Osteoblast (primary cell): ENCODE data around the gene VSTM2L. TPM values are rescaled to one million over a fixed set of nuclear protein-coding genes. Genes with fewer than 3 reads are reported as not detected.
A peak's percentile ranks its signal among the peaks of the same experiment; 100 is the strongest.

ENCODE experiments used
- DNase-seq: peaks from one replicate; pipeline ENCODE4 v3.0.0; 2011; ENCODE audit warnings: low spot score, mixed read lengths; ENCODE audit not compliant: insufficient read length; ENCODE audit errors: missing footprints
- H2AFZ ChIP-seq: 2 replicates; pipeline ENCODE4 v1.6.0; 2011; ENCODE audit warnings: mild to moderate bottlenecking, low read length
- H3K27ac ChIP-seq: 2 replicates; pipeline ENCODE4 v1.5.1; 2011; ENCODE audit warnings: mild to moderate bottlenecking, low read depth, low read length, moderate library complexity
- H3K27me3 ChIP-seq: 2 replicates; pipeline ENCODE4 v1.6.0; 2012; ENCODE audit warnings: mild to moderate bottlenecking, control low read depth, inconsistent platforms, low read length, moderate library complexity; ENCODE audit not compliant: insufficient read depth
- H3K36me3 ChIP-seq: 2 replicates; pipeline ENCODE4 v1.5.1; 2011; ENCODE audit warnings: mild to moderate bottlenecking, low read length, control low read depth, moderate library complexity; ENCODE audit not compliant: insufficient read depth
- H3K4me1 ChIP-seq: 2 replicates; pipeline ENCODE4 v1.5.1; 2011; ENCODE audit warnings: mild to moderate bottlenecking, low read length, control low read depth, moderate library complexity; ENCODE audit not compliant: insufficient read depth
- H3K4me2 ChIP-seq: 2 replicates; pipeline ENCODE4 v1.6.0; 2011; ENCODE audit warnings: mild to moderate bottlenecking, low read length; ENCODE audit not compliant: insufficient read depth
- H3K4me3 ChIP-seq: fragments of 200-600 bp; sonication (generic); 3 replicates; pipeline ENCODE4 v1.5.1; 2012; ENCODE audit warnings: mild to moderate bottlenecking, low read length, inconsistent platforms; ENCODE audit not compliant: insufficient read depth
- H3K79me2 ChIP-seq: 2 replicates; pipeline ENCODE4 v1.6.0; 2012; ENCODE audit warnings: mild to moderate bottlenecking, low read length, control low read depth, inconsistent platforms; ENCODE audit not compliant: insufficient read depth
- H3K9me3 ChIP-seq: 2 replicates; pipeline ENCODE4 v1.5.1; 2011; ENCODE audit warnings: low read depth, low read length, control low read depth
- H4K20me1 ChIP-seq: 2 replicates; pipeline ENCODE4 v1.6.0; 2012; ENCODE audit warnings: mild to moderate bottlenecking, low read length, control low read depth; ENCODE audit not compliant: insufficient read depth
- total RNA-seq: library from RNA; depleted of rRNA; stranded (reverse); fragments of >200 nt; gene quantifications from 2 replicates; pipeline ENCODE4 v1.2.3, GENCODE V29; 2012
- TF ChIP-seq, protein P1 (sequence below): IDR thresholded peaks from 2 replicates; pipeline ENCODE4 v1.5.1; 2011; ENCODE audit warnings: mild to moderate bottlenecking, low read depth, low read length, moderate library complexity; ENCODE audit errors: extremely low read depth

Gene VSTM2L
- total RNA-seq, 1 donor: 2.5 TPM

DNA sequence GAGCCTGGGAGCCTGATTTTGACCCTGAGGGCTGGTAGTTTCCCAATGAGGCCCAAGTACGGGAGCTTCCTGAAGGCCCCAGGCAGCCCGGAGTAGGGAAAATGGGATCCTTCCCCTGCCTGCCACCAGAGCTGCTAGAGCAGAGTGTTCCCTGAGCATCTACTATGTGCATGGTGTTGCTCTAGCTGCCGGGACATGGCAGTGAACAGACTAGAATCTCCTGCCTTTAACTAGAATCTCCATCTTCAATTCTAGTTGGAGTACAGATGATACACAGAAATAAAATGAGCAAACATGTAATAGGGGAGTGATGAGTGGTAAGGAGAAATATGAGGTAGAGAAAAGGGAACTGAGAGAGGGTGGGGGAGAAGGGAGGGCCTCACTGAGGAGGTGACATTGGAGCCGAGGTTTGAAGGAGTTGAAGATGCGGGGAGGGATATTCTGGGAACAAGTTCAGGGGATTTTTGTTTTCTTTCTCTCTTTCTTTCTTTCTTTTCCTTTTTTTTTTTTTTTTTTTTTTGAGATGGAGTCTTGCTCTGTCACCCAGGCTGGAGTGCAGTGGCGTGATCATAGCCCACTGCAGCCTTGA lies 18.5 kb downstream of the VSTM2L start:
- peaks cover 56% of the 10 kb centered on the region for H3K27me3 ChIP-seq
- H2AFZ ChIP-seq: no peak overlapping the region
- TF ChIP-seq, protein P1, sequence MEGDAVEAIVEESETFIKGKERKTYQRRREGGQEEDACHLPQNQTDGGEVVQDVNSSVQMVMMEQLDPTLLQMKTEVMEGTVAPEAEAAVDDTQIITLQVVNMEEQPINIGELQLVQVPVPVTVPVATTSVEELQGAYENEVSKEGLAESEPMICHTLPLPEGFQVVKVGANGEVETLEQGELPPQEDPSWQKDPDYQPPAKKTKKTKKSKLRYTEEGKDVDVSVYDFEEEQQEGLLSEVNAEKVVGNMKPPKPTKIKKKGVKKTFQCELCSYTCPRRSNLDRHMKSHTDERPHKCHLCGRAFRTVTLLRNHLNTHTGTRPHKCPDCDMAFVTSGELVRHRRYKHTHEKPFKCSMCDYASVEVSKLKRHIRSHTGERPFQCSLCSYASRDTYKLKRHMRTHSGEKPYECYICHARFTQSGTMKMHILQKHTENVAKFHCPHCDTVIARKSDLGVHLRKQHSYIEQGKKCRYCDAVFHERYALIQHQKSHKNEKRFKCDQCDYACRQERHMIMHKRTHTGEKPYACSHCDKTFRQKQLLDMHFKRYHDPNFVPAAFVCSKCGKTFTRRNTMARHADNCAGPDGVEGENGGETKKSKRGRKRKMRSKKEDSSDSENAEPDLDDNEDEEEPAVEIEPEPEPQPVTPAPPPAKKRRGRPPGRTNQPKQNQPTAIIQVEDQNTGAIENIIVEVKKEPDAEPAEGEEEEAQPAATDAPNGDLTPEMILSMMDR: no peak

DNA sequence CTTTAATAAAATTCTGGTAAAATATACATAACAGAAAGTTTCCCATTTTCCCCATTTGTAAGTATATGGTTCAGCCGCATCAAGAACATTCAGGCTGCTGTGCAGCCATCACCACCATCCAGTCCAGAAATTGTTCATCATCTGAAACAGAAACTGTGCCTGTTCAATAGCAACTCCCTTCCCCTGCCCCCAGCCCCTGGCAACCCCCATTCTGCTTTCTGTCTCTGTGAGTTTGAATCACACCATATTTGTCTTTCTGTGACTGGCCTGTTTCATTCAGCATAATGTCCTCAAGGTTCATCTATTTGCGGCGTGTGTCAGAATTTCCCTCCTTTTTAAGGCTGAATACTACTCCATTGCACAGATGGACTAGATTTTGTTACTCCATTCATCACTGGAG lies 19.1 kb downstream of the VSTM2L start:
- H3K36me3 ChIP-seq: no peaks in the 10 kb centered on the region
- no peaks in the 10 kb centered on the region for H3K9me3 ChIP-seq
- no peak overlapping the region for H3K27ac ChIP-seq
- H2AFZ ChIP-seq: no peak overlapping the region
- H3K27me3 ChIP-seq: peaks cover 50% of the 10 kb centered on the region
- no peaks in the 10 kb centered on the region for H3K79me2 ChIP-seq
- H4K20me1 ChIP-seq: peaks cover 15% of the 10 kb centered on the region
- no peak overlapping the region for H3K4me3 ChIP-seq
- TF ChIP-seq, protein P1: no peak
- no peaks in the 10 kb centered on the region for H3K4me1 ChIP-seq
- no peak overlapping the region for H3K4me2 ChIP-seq
- DNase-seq: no peak

More for the DNA sequence above, 18.5 kb downstream of the VSTM2L start:
- Histone ChIP-seq H3K9me3 (no peaks in the 10 kb centered on the region), H3K36me3 (no peaks in the 10 kb centered on the region), H3K4me2 (no peak overlapping the region), H3K79me2 (no peaks in the 10 kb centered on the region), H4K20me1 (peaks cover 15% of the 10 kb centered on the region), H3K27ac (no peak overlapping the region), H3K4me1 (no peaks in the 10 kb centered on the region), H3K4me3 (no peak overlapping the region)
- no peak for DNase-seq

DNA sequence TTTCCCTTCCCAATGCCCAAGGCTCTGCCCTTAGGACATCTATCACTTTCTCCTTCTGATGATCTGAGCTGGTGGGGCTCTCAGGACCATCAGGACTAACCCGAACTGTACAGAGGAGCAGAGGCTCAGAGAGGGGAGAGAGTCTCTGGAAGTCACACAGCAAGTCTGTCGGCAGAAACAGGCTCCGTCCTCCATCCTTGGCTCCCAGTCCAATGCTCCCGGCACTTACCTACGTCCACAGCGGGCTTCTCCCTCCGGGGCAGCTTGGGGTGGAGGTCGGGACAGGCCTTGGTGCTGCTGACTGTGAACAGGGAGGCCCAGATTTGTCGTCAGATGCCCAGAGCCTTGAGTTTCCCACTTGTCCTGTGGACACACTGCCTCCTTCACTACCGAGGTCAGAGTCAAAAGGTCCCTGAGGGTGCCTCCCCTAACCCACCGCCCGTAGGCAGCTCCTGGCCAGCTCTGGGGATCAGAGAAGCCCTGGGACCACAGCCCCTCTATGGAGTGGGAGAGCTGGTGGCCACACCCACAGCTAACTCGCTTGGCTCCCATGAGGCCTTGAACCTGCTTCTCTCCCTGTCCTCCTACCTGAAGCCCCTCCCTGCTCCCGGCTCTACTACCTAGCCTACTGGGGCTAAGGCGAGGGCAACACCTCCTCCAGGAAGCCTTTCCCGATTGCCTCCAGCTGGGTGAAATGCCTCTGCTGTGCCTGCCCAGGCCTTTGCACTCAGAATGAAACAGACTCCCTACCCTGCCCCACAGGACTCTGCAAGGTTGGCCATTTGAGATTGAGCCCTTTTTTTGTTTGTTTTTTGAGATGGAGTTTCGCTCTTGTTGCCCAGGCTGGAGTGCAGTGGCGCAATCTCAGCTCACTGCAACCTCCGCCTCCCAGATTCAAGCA lies 22.6 kb downstream of the VSTM2L start:
- Histone ChIP-seq H3K36me3 (no peaks in the 10 kb centered on the region), H2AFZ (no peak overlapping the region), H3K4me3 (no peak overlapping the region), H3K27ac (no peak overlapping the region), H3K27me3 (peaks cover 40% of the 10 kb centered on the region), H3K9me3 (no peaks in the 10 kb centered on the region), H4K20me1 (no peaks in the 10 kb centered on the region), H3K79me2 (no peaks in the 10 kb centered on the region), H3K4me2 (no peak overlapping the region), H3K4me1 (no peaks in the 10 kb centered on the region)
- DNase-seq: peak; percentile 70
- TF ChIP-seq, protein P1: no peak

DNA sequence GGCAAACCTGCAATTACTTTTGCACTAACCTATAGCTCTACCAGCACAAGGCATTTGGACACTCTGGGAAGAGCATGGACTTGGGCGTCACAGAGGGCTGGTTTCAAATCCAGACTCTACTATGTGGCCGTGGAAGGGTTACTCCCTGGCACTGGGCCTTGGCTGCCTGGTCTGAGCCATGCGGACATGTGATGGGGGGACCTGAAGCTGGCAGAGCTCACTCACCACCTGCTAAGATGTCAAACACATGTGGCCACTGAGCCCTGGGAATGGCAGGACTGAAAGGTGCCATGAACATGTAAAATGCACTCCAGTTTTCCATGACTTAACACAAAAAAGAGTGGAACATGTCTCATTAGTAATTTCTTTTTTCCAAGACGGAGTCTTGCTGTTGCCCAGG lies 23.7 kb downstream of the VSTM2L start:
- Histone ChIP-seq H3K79me2 (no peaks in the 10 kb centered on the region), H3K27me3 (peaks cover 40% of the 10 kb centered on the region), H3K9me3 (no peaks in the 10 kb centered on the region), H3K36me3 (no peaks in the 10 kb centered on the region), H3K27ac (no peak overlapping the region), H2AFZ (no peak overlapping the region), H4K20me1 (no peaks in the 10 kb centered on the region), H3K4me3 (no peak overlapping the region), H3K4me2 (no peak overlapping the region), H3K4me1 (no peaks in the 10 kb centered on the region)
- DNase-seq: peak; percentile 42
- TF ChIP-seq, protein P1: no peak
